IgD-negative memory B cell (primary cell): ENCODE measurements around the gene PPP2R2D. TPM values are rescaled to one million over a fixed set of nuclear protein-coding genes. Genes with fewer than 3 reads are reported as not detected.

Source experiments
- H3K27ac Mint-ChIP-seq, 3 donors: one replicate each; pipeline ENCODE4 v1.8.0; 2020 to 2022; ENCODE audit warnings: mild to moderate bottlenecking in 3 of 3, mixed read lengths in 3 of 3, moderate library complexity in 1 of 3
- H3K27me3 Mint-ChIP-seq: one replicate; pipeline ENCODE4 v1.8.0; 2021; ENCODE audit warnings: mixed read lengths
- H3K36me3 Mint-ChIP-seq: one replicate; pipeline ENCODE4 v1.8.0; 2020; ENCODE audit warnings: mild to moderate bottlenecking, mixed read lengths
- H3K4me1 Mint-ChIP-seq, 3 donors: one replicate each; pipeline ENCODE4 v1.8.0; 2020 to 2022; ENCODE audit warnings: mixed read lengths in 3 of 3, mild to moderate bottlenecking in 1 of 3
- H3K4me3 Mint-ChIP-seq, 4 donors: one replicate each; pipeline ENCODE4 v1.8.0; 2020 to 2022; ENCODE audit warnings: mild to moderate bottlenecking in 4 of 4, mixed read lengths in 4 of 4, moderate library complexity in 3 of 4
- H3K9me3 Mint-ChIP-seq, 3 donors: one replicate each; pipeline ENCODE4 v1.8.0; 2020 to 2021; ENCODE audit warnings: mixed read lengths in 3 of 3, mild to moderate bottlenecking in 1 of 3
- polyA plus RNA-seq: library from polyadenylated mRNA; unstranded; fragments of 300-500 nt; fragmentation: Illumina TruSeq; gene quantifications from one replicate; pipeline ENCODE4 v1.2.3, GENCODE V29; 2021

PPP2R2D gene
- polyA plus RNA-seq, 1 donor from 2014 or later, result 17.1 TPM

- H3K27ac Mint-ChIP-seq, result peak overlapping the region in 1 of 3 donors; percentile 69
- H3K4me1 Mint-ChIP-seq, result peaks cover 0 to 8% (median 5%) of the 10 kb centered on the region in 3 donors
- no peaks in the 10 kb centered on the region for H3K27me3 Mint-ChIP-seq
- peaks cover 15% of the 10 kb centered on the region for H3K36me3 Mint-ChIP-seq
- peaks cover 0 to 1% (median 0%) of the 10 kb centered on the region in 3 donors for H3K9me3 Mint-ChIP-seq
- no peak overlapping the region for H3K4me3 Mint-ChIP-seq
Observed at GRCh38 chr10:131968949-131969348, 68.1 kb downstream of the PPP2R2D start.

GRCh38 chr10:131970946-131971345 lies 70.1 kb downstream of the PPP2R2D start:
- H3K9me3 Mint-ChIP-seq, result peaks cover 0 to 1% (median 0%) of the 10 kb centered on the region in 3 donors
- no peaks in the 10 kb centered on the region for H3K27me3 Mint-ChIP-seq
- H3K27ac Mint-ChIP-seq, result peak overlapping the region in 1 of 3 donors; percentile 87
- no peak overlapping the region for H3K4me3 Mint-ChIP-seq
- H3K36me3 Mint-ChIP-seq, result peaks cover 9% of the 10 kb centered on the region
- H3K4me1 Mint-ChIP-seq, result peaks cover 0 to 8% (median 5%) of the 10 kb centered on the region in 3 donors

- no peak overlapping the region for H3K27ac Mint-ChIP-seq
- H3K9me3 Mint-ChIP-seq, result peaks cover 0 to 1% (median 0%) of the 10 kb centered on the region in 3 donors
- peaks cover 0 to 8% (median 5%) of the 10 kb centered on the region in 3 donors for H3K4me1 Mint-ChIP-seq
- peaks cover 9% of the 10 kb centered on the region for H3K36me3 Mint-ChIP-seq
- H3K27me3 Mint-ChIP-seq, result no peaks in the 10 kb centered on the region
- peak overlapping the region in 1 of 4 donors; percentile 49 for H3K4me3 Mint-ChIP-seq
Observed at GRCh38 chr10:131971591-131971990, 70.8 kb downstream of the PPP2R2D start.

- no peaks in the 10 kb centered on the region for H3K27me3 Mint-ChIP-seq
- peaks cover 0 to 1% (median 0%) of the 10 kb centered on the region in 3 donors for H3K9me3 Mint-ChIP-seq
- H3K4me3 Mint-ChIP-seq, result peak overlapping the region in 3 of 4 donors; percentile 38 to 87 (median 81)
- peaks cover 0 to 8% (median 5%) of the 10 kb centered on the region in 3 donors for H3K4me1 Mint-ChIP-seq
- H3K27ac Mint-ChIP-seq, result peak overlapping the region in 2 of 3 donors; percentile 39 to 59
- H3K36me3 Mint-ChIP-seq, result peaks cover 9% of the 10 kb centered on the region
Observed at GRCh38 chr10:131972474-131973071, 71.8 kb downstream of the PPP2R2D start.

GRCh38 chr10:131973160-131973951 lies 72.5 kb downstream of the PPP2R2D start:
- H3K36me3 Mint-ChIP-seq, result peaks cover 11% of the 10 kb centered on the region
- peak overlapping the region in 2 of 4 donors; percentile 58 to 87 for H3K4me3 Mint-ChIP-seq
- no peaks in the 10 kb centered on the region for H3K27me3 Mint-ChIP-seq
- H3K9me3 Mint-ChIP-seq, result peaks cover 0 to 1% (median 0%) of the 10 kb centered on the region in 3 donors
- H3K27ac Mint-ChIP-seq, result peak overlapping the region in 2 of 3 donors; percentile 39 to 73
- peaks cover 5 to 8% (median 5%) of the 10 kb centered on the region in 3 donors for H3K4me1 Mint-ChIP-seq

- H3K4me3 Mint-ChIP-seq, result no peak overlapping the region
Observed at GRCh38 chr10:131974034-131974817, 73.4 kb downstream of the PPP2R2D start.

GRCh38 chr10:131975003-131975402 lies 74.2 kb downstream of the PPP2R2D start:
- no peak overlapping the region for H3K27ac Mint-ChIP-seq
- peaks cover 1% of the 10 kb centered on the region for H3K27me3 Mint-ChIP-seq
- peaks cover 6% of the 10 kb centered on the region for H3K36me3 Mint-ChIP-seq
- peaks cover 5 to 18% (median 5%) of the 10 kb centered on the region in 3 donors for H3K4me1 Mint-ChIP-seq
- no peak overlapping the region for H3K4me3 Mint-ChIP-seq
- peaks cover 0 to 1% (median 0%) of the 10 kb centered on the region in 3 donors for H3K9me3 Mint-ChIP-seq

More at GRCh38 chr10:131974034-131974817, 73.4 kb downstream of the PPP2R2D start:
- H3K27me3 Mint-ChIP-seq, result no peaks in the 10 kb centered on the region
- peak overlapping the region in 1 of 3 donors; percentile 64 for H3K27ac Mint-ChIP-seq
- H3K9me3 Mint-ChIP-seq, result peaks cover 0 to 1% (median 0%) of the 10 kb centered on the region in 3 donors
- H3K4me1 Mint-ChIP-seq, result peaks cover 5 to 11% (median 5%) of the 10 kb centered on the region in 3 donors
- peaks cover 7% of the 10 kb centered on the region for H3K36me3 Mint-ChIP-seq

GRCh38 chr10:131975796-131976195 lies 75.0 kb downstream of the PPP2R2D start:
- Mint-ChIP-seq H3K4me3 (no peak overlapping the region), H3K4me1 (peaks cover 5 to 19% (median 6%) of the 10 kb centered on the region in 3 donors), H3K9me3 (peaks cover 0 to 1% (median 0%) of the 10 kb centered on the region in 3 donors), H3K36me3 (peaks cover 2% of the 10 kb centered on the region), H3K27ac (no peak overlapping the region), H3K27me3 (peaks cover 1% of the 10 kb centered on the region)

- Mint-ChIP-seq H3K4me1 (peaks cover 5 to 21% (median 11%) of the 10 kb centered on the region in 3 donors), H3K4me3 (peak overlapping the region in 2 of 4 donors; percentile 28 to 71), H3K36me3 (peaks cover 2% of the 10 kb centered on the region), H3K9me3 (no peaks in the 10 kb centered on the region), H3K27ac (peak overlapping the region in 1 of 3 donors; percentile 39), H3K27me3 (peaks cover 1% of the 10 kb centered on the region)
Observed at GRCh38 chr10:131977323-131978096, 76.7 kb downstream of the PPP2R2D start.

- H3K4me3 Mint-ChIP-seq, result peak overlapping the region in 1 of 4 donors; percentile 71
Observed at GRCh38 chr10:131978366-131978765, 77.6 kb downstream of the PPP2R2D start.

GRCh38 chr10:131978851-131979250 lies 78.0 kb downstream of the PPP2R2D start:
- Mint-ChIP-seq H3K4me3 (peak overlapping the region in 2 of 4 donors; percentile 17 to 71), H3K27ac (peak overlapping the region in 1 of 3 donors; percentile 15), H3K4me1 (peaks cover 3 to 16% (median 11%) of the 10 kb centered on the region in 3 donors), H3K27me3 (peaks cover 1% of the 10 kb centered on the region), H3K9me3 (no peaks in the 10 kb centered on the region), H3K36me3 (peaks cover 2% of the 10 kb centered on the region)

More at GRCh38 chr10:131978366-131978765, 77.6 kb downstream of the PPP2R2D start:
- Mint-ChIP-seq H3K36me3 (peaks cover 2% of the 10 kb centered on the region), H3K4me1 (peaks cover 3 to 17% (median 11%) of the 10 kb centered on the region in 3 donors), H3K27ac (no peak overlapping the region), H3K9me3 (no peaks in the 10 kb centered on the region), H3K27me3 (peaks cover 1% of the 10 kb centered on the region)

GRCh38 chr10:131979336-131979735 lies 78.5 kb downstream of the PPP2R2D start:
- peak overlapping the region in 1 of 3 donors; percentile 15 for H3K27ac Mint-ChIP-seq
- peaks cover 1% of the 10 kb centered on the region for H3K27me3 Mint-ChIP-seq
- H3K9me3 Mint-ChIP-seq, result no peaks in the 10 kb centered on the region
- H3K4me1 Mint-ChIP-seq, result peaks cover 3 to 16% (median 11%) of the 10 kb centered on the region in 3 donors
- H3K36me3 Mint-ChIP-seq, result peaks cover 2% of the 10 kb centered on the region
- peak overlapping the region; percentile 33 to 80 (median 64) for H3K4me3 Mint-ChIP-seq

GRCh38 chr10:131979821-131980270 lies 79.0 kb downstream of the PPP2R2D start:
- Mint-ChIP-seq H3K4me1 (peaks cover 3 to 16% (median 11%) of the 10 kb centered on the region in 3 donors), H3K4me3 (peak overlapping the region in 2 of 4 donors; percentile 54 to 71), H3K27me3 (peaks cover 1% of the 10 kb centered on the region), H3K27ac (peak overlapping the region in 2 of 3 donors; percentile 15 to 19), H3K36me3 (peaks cover 2% of the 10 kb centered on the region), H3K9me3 (no peaks in the 10 kb centered on the region)
